Aorta (tissue), 5 donors: Measurements from ENCODE around the gene MIA3. TPM values are rescaled to one million over a fixed set of nuclear protein-coding genes. Genes with fewer than 3 reads are reported as not detected.
"Not testable (repeated sequence)": the region's sequence is repeated elsewhere in the genome, so short reads cannot be mapped to it uniquely, and the experiment has no call there.

Experiments used
- ATAC-seq: fragments of 200-7000 bp; cut with Tn5 transposase; one replicate; pipeline ENCODE4 v1.9.1; 2022; ENCODE audit warnings: moderate library complexity; ENCODE audit not compliant: low FRiP score
- DNase-seq, 2 donors: peaks; one replicate each; pipeline ENCODE4 v3.0.0-alpha.2; 2020
- H3K27ac ChIP-seq, 2 donors: one replicate each; pipeline ENCODE4 v1.5.1; 2013; ENCODE audit warnings: low read length in 2 of 2, mild to moderate bottlenecking in 2 of 2, moderate library complexity in 2 of 2, control low read depth in 1 of 2, inconsistent platforms in 1 of 2, low read depth in 1 of 2
- H3K27me3 ChIP-seq, 2 donors: one replicate each; pipeline ENCODE4 v1.6.1; 2013; ENCODE audit warnings: control low read depth in 1 of 2, low read length in 1 of 2, mild to moderate bottlenecking in 1 of 2, moderate library complexity in 1 of 2; ENCODE audit not compliant: insufficient read depth in 2 of 2, control insufficient read depth in 1 of 2
- H3K36me3 ChIP-seq, 2 donors: one replicate each; pipeline ENCODE4 v1.6.1; 2013; ENCODE audit warnings: control low read depth in 1 of 2, low read length in 1 of 2, mild to moderate bottlenecking in 1 of 2; ENCODE audit not compliant: insufficient read depth in 2 of 2, control insufficient read depth in 1 of 2
- H3K4me1 ChIP-seq, 2 donors: one replicate each; pipeline ENCODE4 v1.6.1; 2013; ENCODE audit warnings: low read length in 2 of 2, control low read depth in 1 of 2, mild to moderate bottlenecking in 1 of 2, moderate library complexity in 1 of 2; ENCODE audit not compliant: insufficient read depth in 2 of 2, control insufficient read depth in 1 of 2
- H3K4me3 ChIP-seq, 2 donors: one replicate each; pipeline ENCODE4 v1.5.1; 2013; ENCODE audit warnings: low read length in 2 of 2, control low read depth in 1 of 2, mild to moderate bottlenecking in 1 of 2
- H3K9me3 ChIP-seq: one replicate; pipeline ENCODE4 v1.6.1; 2013; ENCODE audit warnings: mild to moderate bottlenecking, low read length; ENCODE audit not compliant: control insufficient read depth
- WGBS, 2 donors: extraction: QIAGEN DNeasy Blood & Tissue Kit; methylation state at CpG; one replicate each; pipeline ENCODE4 v1.1.7; 2013; 5-methylcytosine and 5-hydroxymethylcytosine counted together
- intact Hi-C, 2 donors: fragments of 100-400 bp; cut with DNase I; formaldehyde crosslinking; loops; one replicate each; pipeline versions ENCODE4 v1.14.2 to v1.15.0; 2022
- polyA plus RNA-seq, 2 donors: library from polyadenylated mRNA; stranded (reverse); fragments of 200-250 nt; gene quantifications; one replicate each; pipeline ENCODE4 v1.2.3, GENCODE V29; 2013
- total RNA-seq, 2 donors: library from RNA; stranded (reverse); fragmentation: NEBNext Ultra II Directional; extraction: Animal tissue kit (Norgen Biotek cat#: 25700); gene quantifications; one replicate each; pipeline ENCODE4 v1.2.1, GENCODE V29; 2021
- donor health status: healthy with polysubstance abuse.
- donor health status: Bipolar disorder and iron deficiency.
- donor health status: DM: no; HTN: no; CAD: no.
- donor health status: DM: no; HTN: no; CAD: no.
- donor health status: DM: yes; HTN: yes; CAD: no.

Gene MIA3
- total and polyA plus RNA-seq, 4 donors = 15.7 to 67.4 (median 49.5) TPM

GRCh38 chr1:222665964-222666363, 48.1 kb downstream of the MIA3 start:
- Histone ChIP-seq H3K4me1 (no peaks in the 10 kb centered on the region), H3K36me3 (peaks cover 10 to 11% of the 10 kb centered on the region in 2 donors), H3K27ac (no peak overlapping the region), H3K27me3 (no peaks in the 10 kb centered on the region), H3K4me3 (no peak overlapping the region), H3K9me3 (no peaks in the 10 kb centered on the region)
- no peak for ATAC-seq
- WGBS, 2 donors = 81 to 87% methylated on average over 7 of the region's 7 CpGs
- no peak for DNase-seq
- intact Hi-C loops = no loop called here

- DNase-seq, H3K27me3 ChIP-seq, H3K4me1 ChIP-seq, H3K4me3 ChIP-seq, H3K36me3 ChIP-seq, ATAC-seq, H3K9me3 ChIP-seq, H3K27ac ChIP-seq, intact Hi-C loops: not testable (repeated sequence)
- no CpG with 5 or more reads among the region's 4 CpGs for WGBS, 2 donors
Measured at GRCh38 chr1:222668184-222668583, 50.3 kb downstream of the MIA3 start.

- intact Hi-C loops, H3K36me3 ChIP-seq, DNase-seq, H3K4me3 ChIP-seq, H3K27me3 ChIP-seq, H3K9me3 ChIP-seq, ATAC-seq, H3K4me1 ChIP-seq, H3K27ac ChIP-seq: not testable (repeated sequence)
- WGBS, 2 donors = 81 to 83% methylated on average over 1 of the region's 2 CpGs
Measured at GRCh38 chr1:222669107-222669506, 51.2 kb downstream of the MIA3 start.

- intact Hi-C loops = no loop called here
- no peak overlapping the region for H3K27ac ChIP-seq
- DNase-seq (no peak), ATAC-seq (no peak)
- 88 to 90% methylated on average over 1 of the region's 1 CpG for WGBS, 2 donors
- H3K36me3 ChIP-seq = peaks cover 5 to 6% of the 10 kb centered on the region in 2 donors
- H3K27me3 ChIP-seq = no peaks in the 10 kb centered on the region
- no peaks in the 10 kb centered on the region for H3K9me3 ChIP-seq
- no peak overlapping the region for H3K4me3 ChIP-seq
- no peaks in the 10 kb centered on the region for H3K4me1 ChIP-seq
Measured at GRCh38 chr1:222670110-222670509, 52.2 kb downstream of the MIA3 start.

- Histone ChIP-seq H3K4me3 (no peak overlapping the region), H3K9me3 (no peaks in the 10 kb centered on the region), H3K36me3 (peaks cover 3 to 8% of the 10 kb centered on the region in 2 donors), H3K27me3 (no peaks in the 10 kb centered on the region), H3K27ac (no peak overlapping the region), H3K4me1 (no peaks in the 10 kb centered on the region)
- ATAC-seq (no peak), DNase-seq (no peak)
- WGBS, 2 donors = 93% methylated on average over 1 of the region's 1 CpG
- intact Hi-C loops = no loop called here
Measured at GRCh38 chr1:222680080-222680479, 62.2 kb downstream of the MIA3 start.

- no peak overlapping the region for H3K27ac ChIP-seq
- H3K36me3 ChIP-seq = peaks cover 0 to 7% of the 10 kb centered on the region in 2 donors
- no peaks in the 10 kb centered on the region for H3K27me3 ChIP-seq
- 89 to 99% methylated on average over 1 of the region's 1 CpG for WGBS, 2 donors
- H3K4me3 ChIP-seq = no peak overlapping the region
- no peak for ATAC-seq
- H3K9me3 ChIP-seq = no peaks in the 10 kb centered on the region
- no peak for DNase-seq
- H3K4me1 ChIP-seq = no peaks in the 10 kb centered on the region
- intact Hi-C loops = no loop called here
Measured at GRCh38 chr1:222691016-222691415, 73.1 kb downstream of the MIA3 start.

GRCh38 chr1:222694927-222695326, 77.0 kb downstream of the MIA3 start:
- intact Hi-C loops = no loop called here
- WGBS, 2 donors = 88 to 90% methylated on average over 5 of the region's 5 CpGs
- ATAC-seq = no peak
- DNase-seq = no peak
- Histone ChIP-seq H3K36me3 (no peaks in the 10 kb centered on the region), H3K27ac (no peak overlapping the region), H3K4me3 (no peak overlapping the region), H3K9me3 (no peaks in the 10 kb centered on the region), H3K27me3 (no peaks in the 10 kb centered on the region), H3K4me1 (no peaks in the 10 kb centered on the region)

GRCh38 chr1:222696741-222697140, 78.8 kb downstream of the MIA3 start:
- WGBS, 2 donors = 95 to 98% methylated on average over 8 of the region's 8 CpGs
- no peak overlapping the region for H3K4me3 ChIP-seq
- H3K27ac ChIP-seq = no peak overlapping the region
- no peak for ATAC-seq
- intact Hi-C loops = no loop called here
- DNase-seq = no peak
- H3K36me3 ChIP-seq = no peaks in the 10 kb centered on the region
- no peaks in the 10 kb centered on the region for H3K9me3 ChIP-seq
- no peaks in the 10 kb centered on the region for H3K4me1 ChIP-seq
- no peaks in the 10 kb centered on the region for H3K27me3 ChIP-seq

GRCh38 chr1:222697203-222697602, 79.3 kb downstream of the MIA3 start:
- intact Hi-C loops = no loop called here
- no peak overlapping the region for H3K27ac ChIP-seq
- H3K36me3 ChIP-seq = no peaks in the 10 kb centered on the region
- WGBS, 2 donors = 91 to 98% methylated on average over 2 of the region's 2 CpGs
- no peaks in the 10 kb centered on the region for H3K4me1 ChIP-seq
- no peaks in the 10 kb centered on the region for H3K27me3 ChIP-seq
- ATAC-seq (no peak), DNase-seq (no peak)
- no peaks in the 10 kb centered on the region for H3K9me3 ChIP-seq
- no peak overlapping the region for H3K4me3 ChIP-seq
